Natural killer cell (primary cell): ENCODE results near the gene DNAJC18. TPM values are rescaled to one million over a fixed set of nuclear protein-coding genes. Genes with fewer than 3 reads are reported as not detected.
A peak's percentile ranks its signal among the peaks of the same experiment; 100 is the strongest.

Source experiments
- ATAC-seq, 3 donors: fragments of 150-1000 bp in 2 of 3; fragments of 200-7000 bp in 1 of 3; cut with Tn5 transposase; 1 replicate in 1 of 3; 2 replicates in 2 of 3; pipeline ENCODE4 v1.10.0; 2021; ENCODE audit warnings: mild to moderate bottlenecking in 2 of 3, moderate library complexity in 2 of 3
- DNase-seq, 2 donors: peaks; one replicate each; pipeline versions ENCODE4 v3.0.0 to v3.0.0-alpha.2; 2013 to 2021; ENCODE audit warnings: mixed read lengths in 1 of 2
- H3K27ac ChIP-seq: one replicate; pipeline ENCODE4 v1.5.1; 2013; ENCODE audit warnings: mild to moderate bottlenecking, low read length
- H3K27me3 ChIP-seq: one replicate; pipeline ENCODE4 v1.6.1; 2013; ENCODE audit warnings: low read length; ENCODE audit not compliant: control insufficient read depth, insufficient read depth
- H3K36me3 ChIP-seq: one replicate; pipeline ENCODE4 v1.6.1; 2013; ENCODE audit warnings: low read length; ENCODE audit not compliant: control insufficient read depth, insufficient read depth
- H3K4me1 ChIP-seq: one replicate; pipeline ENCODE4 v1.6.1; 2013; ENCODE audit warnings: low read length; ENCODE audit not compliant: control insufficient read depth, insufficient read depth
- H3K4me3 ChIP-seq: one replicate; pipeline ENCODE4 v1.5.1; 2013; ENCODE audit warnings: low read length
- H3K9me3 ChIP-seq: one replicate; pipeline ENCODE4 v1.6.1; 2013; ENCODE audit warnings: low read length; ENCODE audit not compliant: control insufficient read depth, insufficient read depth
- H3K27ac Mint-ChIP-seq, 2 donors: one replicate each; pipeline ENCODE4 v1.8.0; 2022; ENCODE audit warnings: mild to moderate bottlenecking in 2 of 2, mixed read lengths in 2 of 2, moderate library complexity in 1 of 2
- H3K27me3 Mint-ChIP-seq, 2 donors: one replicate each; pipeline ENCODE4 v1.8.0; 2022; ENCODE audit warnings: low read depth in 2 of 2, mixed read lengths in 2 of 2
- H3K36me3 Mint-ChIP-seq: one replicate; pipeline ENCODE4 v1.8.0; 2022; ENCODE audit warnings: mixed read lengths
- H3K4me1 Mint-ChIP-seq, 2 donors: one replicate each; pipeline ENCODE4 v1.8.0; 2022; ENCODE audit warnings: mixed read lengths in 2 of 2
- H3K4me3 Mint-ChIP-seq: one replicate; pipeline ENCODE4 v1.8.0; 2022; ENCODE audit warnings: mild to moderate bottlenecking, moderate library complexity, mixed read lengths
- H3K9me3 Mint-ChIP-seq, 2 donors: one replicate each; pipeline ENCODE4 v1.8.0; 2022; ENCODE audit warnings: mixed read lengths in 2 of 2
- CTCF ChIP-seq: fragments of 200-600 bp; IDR thresholded peaks from one replicate; pipeline ENCODE4 v1.8.0; 2022; ENCODE audit warnings: antibody characterized with exemption
- WGBS: methylation state at CpG from one replicate; pipeline ENCODE4 v1.1.7; 2013; ENCODE audit warnings: missing lambda C conversion rate; ENCODE audit not compliant: insufficient coverage; 5-methylcytosine and 5-hydroxymethylcytosine counted together
- intact Hi-C: fragments of 100-400 bp; cut with micrococcal nuclease; formaldehyde crosslinking; loops from one replicate; pipeline ENCODE4 v1.14.2; 2022
- total RNA-seq, 4 donors: library from RNA; stranded (reverse); fragments of 120-200 nt in 1 of 4; gene quantifications; one replicate each; pipeline versions ENCODE4 v1.2.3 to v1.2.4, GENCODE V29; 2013 to 2022

The DNAJC18 gene
- total RNA-seq, 3 donors from 2014 or later (not counting 1 experiment from before 2014, with no cell fraction given): 2.9 to 4.9 (median 3.6) TPM

GRCh38 chr5:139475865-139476617 is 36.7 kb upstream of the DNAJC18 start:
- Mint-ChIP-seq H3K36me3 (no peaks in the 10 kb centered on the region), H3K27ac (peak overlapping the region; percentile 75 to 79), H3K4me1 (peaks cover 51 to 70% of the 10 kb centered on the region in 2 donors)

GRCh38 chr5:139474890-139475791 is 35.8 kb upstream of the DNAJC18 start:
- intact Hi-C loops: no loop called here
- H3K27me3 Mint-ChIP-seq: no peaks in the 10 kb centered on the region
- Histone ChIP-seq H3K4me1 (peaks cover 93% of the 10 kb centered on the region), H3K36me3 (peaks cover 25% of the 10 kb centered on the region), H3K27me3 (no peaks in the 10 kb centered on the region), H3K4me3 (no peak overlapping the region), H3K9me3 (no peaks in the 10 kb centered on the region), H3K27ac (no peak overlapping the region)
- 24% methylated on average over 13 of the region's 13 CpGs for WGBS
- H3K4me1 Mint-ChIP-seq: peaks cover 52 to 71% of the 10 kb centered on the region in 2 donors
- no peaks in the 10 kb centered on the region for H3K9me3 Mint-ChIP-seq
- DNase-seq: peak in 1 of 2 donors; percentile 57
- TF ChIP-seq CTCF: no peak
- ATAC-seq: peak; percentile 68 to 81 (median 79)
- peak overlapping the region; percentile 75 to 79 for H3K27ac Mint-ChIP-seq
- peak overlapping the region; percentile 77 for H3K4me3 Mint-ChIP-seq
- H3K36me3 Mint-ChIP-seq: no peaks in the 10 kb centered on the region

More at GRCh38 chr5:139475865-139476617, 36.7 kb upstream of the DNAJC18 start:
- no peaks in the 10 kb centered on the region for H3K27me3 Mint-ChIP-seq
- Histone ChIP-seq H3K4me1 (peaks cover 93% of the 10 kb centered on the region), H3K4me3 (no peak overlapping the region), H3K9me3 (no peaks in the 10 kb centered on the region), H3K36me3 (peaks cover 30% of the 10 kb centered on the region), H3K27me3 (no peaks in the 10 kb centered on the region), H3K27ac (no peak overlapping the region)
- no peak for ATAC-seq
- no peak for DNase-seq
- intact Hi-C loops: no loop called here
- H3K4me3 Mint-ChIP-seq: peak overlapping the region; percentile 77
- H3K9me3 Mint-ChIP-seq: no peaks in the 10 kb centered on the region
- TF ChIP-seq CTCF: no peak
- WGBS: 51% methylated on average over 7 of the region's 13 CpGs

- H3K36me3 ChIP-seq: peaks cover 20% of the 10 kb centered on the region
- H3K4me3 Mint-ChIP-seq: peak overlapping the region; percentile 63
- peaks cover 62 to 83% of the 10 kb centered on the region in 2 donors for H3K4me1 Mint-ChIP-seq
- no peaks in the 10 kb centered on the region for H3K36me3 Mint-ChIP-seq
- H3K27ac Mint-ChIP-seq: no peak overlapping the region
- 90% methylated on average over 2 of the region's 2 CpGs for WGBS
- no peak overlapping the region for H3K27ac ChIP-seq
- peaks cover 91% of the 10 kb centered on the region for H3K4me1 ChIP-seq
- TF ChIP-seq CTCF: no peak
- H3K27me3 ChIP-seq: no peaks in the 10 kb centered on the region
- H3K9me3 ChIP-seq: no peaks in the 10 kb centered on the region
- no peaks in the 10 kb centered on the region for H3K9me3 Mint-ChIP-seq
- H3K27me3 Mint-ChIP-seq: no peaks in the 10 kb centered on the region
- intact Hi-C loops: no loop called here
- DNase-seq (no peak), ATAC-seq (no peak)
- no peak overlapping the region for H3K4me3 ChIP-seq
These were observed 34.2 kb upstream of the DNAJC18 start for GRCh38 chr5:139473565-139473964.
